PFSK-1 (cell line): Measurements from ENCODE around the gene BROX.

Source experiments
- POLR2AphosphoS5 ChIP-seq: IDR thresholded peaks from 2 replicates; pipeline ENCODE4 v1.6.1; 2012; ENCODE audit warnings: low read depth, mild to moderate bottlenecking, control low read depth, low read length, moderate library complexity
- SIN3A ChIP-seq: IDR thresholded peaks from 2 replicates; pipeline ENCODE4 v1.6.1; 2012; ENCODE audit warnings: mild to moderate bottlenecking, low read length, moderate library complexity, borderline replicate concordance; ENCODE audit not compliant: insufficient read depth
- TAF1 ChIP-seq: IDR thresholded peaks from 2 replicates; pipeline ENCODE4 v1.6.1; 2012; ENCODE audit warnings: low read length, control low read depth, borderline replicate concordance; ENCODE audit not compliant: insufficient read depth

DNA sequence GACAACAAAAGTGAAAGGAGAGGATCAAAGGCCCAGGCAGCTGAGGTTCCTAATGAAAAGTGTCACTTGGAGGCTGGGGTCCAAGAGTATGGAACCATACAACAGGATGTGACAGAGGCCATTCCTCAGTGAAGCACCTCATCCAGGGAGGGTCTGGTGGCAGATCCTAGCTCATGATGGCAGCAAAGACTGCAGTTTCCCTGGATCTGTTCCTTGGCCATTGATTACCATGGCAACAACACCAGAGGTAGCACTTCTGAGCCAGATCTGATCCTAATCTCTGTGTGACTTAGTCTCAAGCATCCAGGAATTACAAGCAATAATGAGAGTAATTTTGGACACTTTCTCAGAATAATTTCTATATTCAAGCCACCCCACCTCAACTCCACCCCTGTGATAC lies 37.6 kb downstream of the BROX start:
- TF ChIP-seq POLR2AphosphoS5 (no peak), SIN3A (no peak), TAF1 (no peak)
